Activated CD4-positive, alpha-beta T cell treated with anti-CD3 and anti-CD28 coated beads, Interleukin-2, amount 10 ng/mL, durations not matched to agents 7 days and 5 days (primary cell): ENCODE measurements around the gene AFF3. TPM values are rescaled to one million over a fixed set of nuclear protein-coding genes. Genes with fewer than 3 reads are reported as not detected.
"Not testable (repeated sequence)": the region's sequence is repeated elsewhere in the genome, so short reads cannot be mapped to it uniquely, and the experiment has no call there.

Source experiments
- CTCF ChIA-PET: fragments of 350-600 bp; sonication (Branson Sonifier 250); formaldehyde crosslinking; loops from one replicate; lab custom pipeline; 2021; ENCODE audit warnings: antibody characterized with exemption; lab: Charles Lee
- POLR2A ChIA-PET: fragments of 350-600 bp; sonication (Branson Sonifier 250); formaldehyde crosslinking; loops from one replicate; lab custom pipeline; 2021; ENCODE audit warnings: antibody characterized with exemption; lab: Charles Lee
- DNase-seq: peaks from one replicate; pipeline ENCODE4 v3.0.0-alpha.2; 2020
- H3K27ac Mint-ChIP-seq: one replicate; pipeline ENCODE4 v1.8.0; 2021; ENCODE audit warnings: mild to moderate bottlenecking, moderate library complexity, mixed read lengths
- H3K27me3 Mint-ChIP-seq: one replicate; pipeline ENCODE4 v1.8.0; 2021; ENCODE audit warnings: mixed read lengths
- H3K36me3 Mint-ChIP-seq: one replicate; pipeline ENCODE4 v1.8.0; 2021; ENCODE audit warnings: low read depth, mixed read lengths
- H3K4me1 Mint-ChIP-seq: one replicate; pipeline ENCODE4 v1.8.0; 2021; ENCODE audit warnings: mixed read lengths
- H3K4me3 Mint-ChIP-seq: one replicate; pipeline ENCODE4 v1.8.0; 2021; ENCODE audit warnings: mild to moderate bottlenecking, moderate library complexity, mixed read lengths
- H3K9me3 Mint-ChIP-seq: one replicate; pipeline ENCODE4 v1.8.0; 2021; ENCODE audit warnings: mixed read lengths
- total RNA-seq, 2 experiments: library from RNA; stranded (reverse); gene quantifications; one replicate each; pipeline ENCODE4 v1.2.3, GENCODE V29; 2021

AFF3 gene
- total RNA-seq, 2 experiments from 2014 or later, result 7.4 to 13.0 TPM

DNA sequence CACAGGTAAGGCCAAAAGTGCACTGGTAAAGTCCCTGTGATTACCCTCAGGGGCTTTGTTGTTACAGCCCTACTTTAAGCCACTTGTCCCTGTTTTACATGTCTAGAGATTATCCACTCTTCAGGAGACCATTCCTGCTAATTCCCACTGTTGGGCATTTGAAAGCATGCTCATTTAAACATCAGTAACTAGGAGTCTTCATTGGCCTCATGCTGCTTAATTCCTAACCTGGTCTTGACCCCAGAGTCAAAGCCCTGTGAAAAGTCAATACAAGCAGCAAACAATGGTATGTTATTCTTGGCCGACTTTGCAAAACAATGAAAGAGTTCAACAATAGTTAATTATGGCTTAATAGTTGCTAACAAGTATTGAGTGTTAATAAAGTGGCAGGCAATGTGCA lies 23.2 kb downstream of the AFF3 start:
- H3K27me3 Mint-ChIP-seq, result no peaks in the 10 kb centered on the region
- DNase-seq, result no peak

GRCh38 chr2:100113990-100114433 lies 28.4 kb downstream of the AFF3 start:
- no peak overlapping the region for H3K4me3 Mint-ChIP-seq
- ChIA-PET CTCF (interaction anchor here (1.1 kb wide), 1 partner anchor 8 kb away, joined by 3 read pairs; no protein-coding TSS in a partner anchor), POLR2A (no interaction called here)
- H3K27me3 Mint-ChIP-seq, result no peaks in the 10 kb centered on the region
- peak overlapping the region; percentile 88 for H3K27ac Mint-ChIP-seq
- peaks cover 26% of the 10 kb centered on the region for H3K4me1 Mint-ChIP-seq
- peaks cover 8% of the 10 kb centered on the region for H3K9me3 Mint-ChIP-seq
- peaks cover 20% of the 10 kb centered on the region for H3K36me3 Mint-ChIP-seq
- peak; percentile 37 for DNase-seq

More for the DNA sequence above, 23.2 kb downstream of the AFF3 start:
- Mint-ChIP-seq H3K4me1 (peaks cover 9% of the 10 kb centered on the region), H3K4me3 (no peak overlapping the region), H3K9me3 (peaks cover 9% of the 10 kb centered on the region), H3K27ac (no peak overlapping the region), H3K36me3 (peaks cover 25% of the 10 kb centered on the region)
- ChIA-PET POLR2A (no interaction called here), CTCF (no interaction called here)

GRCh38 chr2:100110614-100111000 lies 31.8 kb downstream of the AFF3 start:
- DNase-seq, result no peak
- POLR2A ChIA-PET, result no interaction called here
- CTCF ChIA-PET, result no interaction called here
- Mint-ChIP-seq H3K9me3 (no peaks in the 10 kb centered on the region), H3K27me3 (peaks cover 18% of the 10 kb centered on the region), H3K27ac (no peak overlapping the region), H3K36me3 (peaks cover 6% of the 10 kb centered on the region), H3K4me3 (no peak overlapping the region), H3K4me1 (peaks cover 30% of the 10 kb centered on the region)

- POLR2A ChIA-PET, result no interaction called here
- Mint-ChIP-seq H3K36me3 (peaks cover 6% of the 10 kb centered on the region), H3K27ac (no peak overlapping the region), H3K4me1 (peaks cover 32% of the 10 kb centered on the region), H3K4me3 (no peak overlapping the region), H3K9me3 (no peaks in the 10 kb centered on the region), H3K27me3 (peaks cover 22% of the 10 kb centered on the region)
- CTCF ChIA-PET, result no interaction called here
- DNase-seq, result no peak
Measured at GRCh38 chr2:100109986-100110613, 32.3 kb downstream of the AFF3 start.

DNA sequence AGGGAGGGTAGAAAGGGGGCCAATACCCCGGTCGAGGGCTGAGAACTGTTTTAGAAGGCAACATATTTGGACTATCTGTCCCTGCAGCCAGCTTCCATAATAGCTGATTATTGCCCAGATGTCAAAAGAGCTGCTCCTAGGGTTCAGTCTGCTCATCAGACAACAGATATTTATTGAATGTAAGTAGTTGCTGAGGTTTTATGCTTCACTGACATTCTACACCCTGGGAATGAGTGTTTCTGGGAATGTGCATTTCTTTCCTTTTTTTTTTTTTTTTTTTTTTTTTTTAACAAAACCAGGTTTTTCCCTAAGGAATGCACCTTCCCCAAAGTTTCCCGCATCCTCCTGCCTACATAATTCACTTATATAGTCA lies 33.8 kb downstream of the AFF3 start:
- H3K27ac Mint-ChIP-seq, H3K4me3 Mint-ChIP-seq, CTCF ChIA-PET, DNase-seq, H3K9me3 Mint-ChIP-seq, H3K36me3 Mint-ChIP-seq, POLR2A ChIA-PET: not testable (repeated sequence)
- peaks cover 19% of the 10 kb centered on the region for H3K4me1 Mint-ChIP-seq
- H3K27me3 Mint-ChIP-seq, result peaks cover 22% of the 10 kb centered on the region

GRCh38 chr2:100107906-100108647 lies 34.3 kb downstream of the AFF3 start:
- Mint-ChIP-seq H3K4me1 (peaks cover 14% of the 10 kb centered on the region), H3K27me3 (peaks cover 23% of the 10 kb centered on the region), H3K9me3 (no peaks in the 10 kb centered on the region), H3K4me3 (no peak overlapping the region), H3K36me3 (peaks cover 5% of the 10 kb centered on the region), H3K27ac (no peak overlapping the region)
- ChIA-PET CTCF (interaction anchor here (1.1 kb wide), 1 partner anchor 113 kb away, joined by 4 read pairs; no protein-coding TSS in a partner anchor), POLR2A (no interaction called here)
- no peak for DNase-seq

GRCh38 chr2:100107440-100107839 lies 35.0 kb downstream of the AFF3 start:
- Mint-ChIP-seq H3K36me3 (peaks cover 5% of the 10 kb centered on the region), H3K27me3 (peaks cover 24% of the 10 kb centered on the region), H3K4me3 (no peak overlapping the region), H3K9me3 (no peaks in the 10 kb centered on the region), H3K27ac (no peak overlapping the region), H3K4me1 (peaks cover 10% of the 10 kb centered on the region)
- POLR2A ChIA-PET, result no interaction called here
- no peak for DNase-seq
- CTCF ChIA-PET, result interaction anchor here (1.1 kb wide), 1 partner anchor 114 kb away, joined by 4 read pairs; no protein-coding TSS in a partner anchor

- ChIA-PET CTCF (no interaction called here), POLR2A (no interaction called here)
- Mint-ChIP-seq H3K27ac (no peak overlapping the region), H3K9me3 (no peaks in the 10 kb centered on the region), H3K4me3 (no peak overlapping the region), H3K4me1 (peaks cover 10% of the 10 kb centered on the region), H3K36me3 (peaks cover 5% of the 10 kb centered on the region), H3K27me3 (peaks cover 24% of the 10 kb centered on the region)
- no peak for DNase-seq
Measured at GRCh38 chr2:100106460-100106859, 35.9 kb downstream of the AFF3 start.

DNA sequence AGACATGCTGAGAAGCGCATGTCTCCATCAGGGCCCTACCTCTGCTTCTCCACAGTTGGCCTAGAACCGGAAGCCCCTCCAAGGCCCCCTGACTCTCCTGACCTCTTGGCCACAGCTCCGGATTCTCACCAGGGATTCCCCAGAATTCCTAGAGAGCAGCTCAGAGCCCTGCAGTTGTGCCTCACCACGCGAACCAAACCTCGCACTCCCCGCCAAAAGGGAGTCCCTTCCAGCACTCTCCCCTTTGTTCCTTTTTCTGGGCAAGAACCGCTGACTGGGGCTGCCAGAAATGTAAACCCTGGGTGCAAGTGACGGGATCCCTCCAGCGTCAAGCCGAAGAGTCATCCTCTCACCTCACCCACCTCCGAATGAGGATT lies 36.7 kb downstream of the AFF3 start:
- ChIA-PET CTCF (interaction anchor here (0.7 to 1.4 kb wide), 3 partner anchors 9 to 302 kb away, joined by 3 to 4 read pairs (median 3); no protein-coding TSS in a partner anchor), POLR2A (no interaction called here)
- Mint-ChIP-seq H3K27me3 (peaks cover 24% of the 10 kb centered on the region), H3K27ac (peak overlapping the region; percentile 7), H3K4me1 (peaks cover 8% of the 10 kb centered on the region), H3K4me3 (peak overlapping the region; percentile 75), H3K36me3 (peaks cover 5% of the 10 kb centered on the region), H3K9me3 (no peaks in the 10 kb centered on the region)
- DNase-seq, result no peak

DNA sequence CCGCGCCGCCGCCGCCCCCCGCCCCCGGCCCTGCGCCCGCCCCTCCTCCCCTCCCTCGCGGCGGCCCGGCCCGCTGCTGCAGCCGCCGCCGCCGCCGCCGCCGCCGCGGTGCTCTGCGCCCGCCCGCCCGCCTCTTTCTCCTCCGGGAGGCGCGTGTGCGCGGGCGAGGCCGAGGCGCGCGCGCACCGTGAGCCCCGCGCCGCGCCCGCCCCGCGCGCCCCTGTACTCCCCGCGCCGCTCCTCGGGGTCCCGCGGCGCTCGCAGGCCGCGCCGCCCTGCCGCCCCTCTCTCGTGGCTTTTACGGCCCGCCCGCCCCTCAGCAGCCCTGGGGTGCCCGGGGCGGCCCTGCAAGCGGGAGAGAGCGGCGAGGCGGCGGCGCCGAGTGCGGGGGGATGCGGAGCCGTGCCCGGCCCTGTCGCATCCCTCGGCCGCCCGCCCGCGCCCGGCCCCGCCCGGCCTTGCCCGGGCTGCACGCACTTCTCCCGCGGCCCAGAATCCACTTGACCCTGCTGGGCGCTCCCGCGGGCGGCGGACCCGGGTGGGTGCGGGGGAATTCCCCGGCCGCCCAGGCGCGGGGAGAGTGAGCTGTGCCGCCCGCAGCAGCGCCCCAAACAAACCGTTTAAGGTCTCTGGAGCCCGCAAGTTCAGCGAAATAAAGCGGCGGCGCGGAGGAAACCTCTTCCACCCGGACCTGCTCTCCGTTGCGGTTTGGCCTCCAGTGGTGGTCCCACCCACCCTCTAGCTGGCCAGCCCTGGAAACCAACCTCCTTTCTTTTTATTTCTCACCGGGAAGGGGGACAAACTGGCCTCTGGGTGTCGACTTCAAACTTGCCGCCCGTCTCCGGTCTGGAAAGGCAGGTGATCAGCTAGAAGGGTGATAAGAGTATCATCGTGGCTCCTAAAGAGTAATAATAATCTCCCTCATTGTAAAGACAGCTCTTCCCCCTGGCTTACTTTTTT lies 37.4 kb downstream of the AFF3 start:
- CTCF ChIA-PET, result interaction anchor here (0.7 to 1.4 kb wide), 3 partner anchors 9 to 302 kb away, joined by 3 to 4 read pairs (median 3); no protein-coding TSS in a partner anchor
- H3K4me1 Mint-ChIP-seq, result peaks cover 8% of the 10 kb centered on the region
- peaks cover 24% of the 10 kb centered on the region for H3K27me3 Mint-ChIP-seq
- H3K9me3 Mint-ChIP-seq, result no peaks in the 10 kb centered on the region
- POLR2A ChIA-PET, result no interaction called here
- H3K36me3 Mint-ChIP-seq, result peaks cover 5% of the 10 kb centered on the region
- peak overlapping the region; percentile 75 for H3K4me3 Mint-ChIP-seq
- no peak for DNase-seq
- peak overlapping the region; percentile 7 for H3K27ac Mint-ChIP-seq

GRCh38 chr2:100104265-100104664 lies 38.1 kb downstream of the AFF3 start:
- POLR2A ChIA-PET, H3K4me3 Mint-ChIP-seq, CTCF ChIA-PET, H3K27ac Mint-ChIP-seq, H3K4me1 Mint-ChIP-seq, H3K9me3 Mint-ChIP-seq, H3K36me3 Mint-ChIP-seq, DNase-seq: not testable (repeated sequence)
- peaks cover 24% of the 10 kb centered on the region for H3K27me3 Mint-ChIP-seq

GRCh38 chr2:100103527-100104252 lies 38.7 kb downstream of the AFF3 start:
- CTCF ChIA-PET, H3K4me3 Mint-ChIP-seq, H3K9me3 Mint-ChIP-seq, H3K4me1 Mint-ChIP-seq, H3K27ac Mint-ChIP-seq, POLR2A ChIA-PET, H3K36me3 Mint-ChIP-seq, DNase-seq: not testable (repeated sequence)
- H3K27me3 Mint-ChIP-seq, result peaks cover 24% of the 10 kb centered on the region
